IgD-negative memory B cell (primary cell): ENCODE measurements around the gene MUS81. TPM values are rescaled to one million over a fixed set of nuclear protein-coding genes. Genes with fewer than 3 reads are reported as not detected.

ENCODE experiments used
- H3K27ac Mint-ChIP-seq, 3 donors: one replicate each; pipeline ENCODE4 v1.8.0; 2020 to 2022; ENCODE audit warnings: mild to moderate bottlenecking in 3 of 3, mixed read lengths in 3 of 3, moderate library complexity in 1 of 3
- H3K27me3 Mint-ChIP-seq: one replicate; pipeline ENCODE4 v1.8.0; 2021; ENCODE audit warnings: mixed read lengths
- H3K36me3 Mint-ChIP-seq: one replicate; pipeline ENCODE4 v1.8.0; 2020; ENCODE audit warnings: mild to moderate bottlenecking, mixed read lengths
- H3K4me1 Mint-ChIP-seq, 3 donors: one replicate each; pipeline ENCODE4 v1.8.0; 2020 to 2022; ENCODE audit warnings: mixed read lengths in 3 of 3, mild to moderate bottlenecking in 1 of 3
- H3K4me3 Mint-ChIP-seq, 4 donors: one replicate each; pipeline ENCODE4 v1.8.0; 2020 to 2022; ENCODE audit warnings: mild to moderate bottlenecking in 4 of 4, mixed read lengths in 4 of 4, moderate library complexity in 3 of 4
- H3K9me3 Mint-ChIP-seq, 3 donors: one replicate each; pipeline ENCODE4 v1.8.0; 2020 to 2021; ENCODE audit warnings: mixed read lengths in 3 of 3, mild to moderate bottlenecking in 1 of 3
- polyA plus RNA-seq: library from polyadenylated mRNA; unstranded; fragments of 300-500 nt; fragmentation: Illumina TruSeq; gene quantifications from one replicate; pipeline ENCODE4 v1.2.3, GENCODE V29; 2021

Gene MUS81
- polyA plus RNA-seq, 1 donor from 2014 or later: 38.7 TPM

GRCh38 chr11:65852508-65853245 is 7.6 kb upstream of the MUS81 start:
- Mint-ChIP-seq H3K27me3 (no peaks in the 10 kb centered on the region), H3K4me3 (peak overlapping the region in 1 of 4 donors; percentile 96), H3K9me3 (no peaks in the 10 kb centered on the region), H3K27ac (peak overlapping the region in 2 of 3 donors; percentile 82 to 92), H3K4me1 (peaks cover 22 to 28% (median 24%) of the 10 kb centered on the region in 3 donors), H3K36me3 (peaks cover 6% of the 10 kb centered on the region)

GRCh38 chr11:65853246-65853979 is 6.8 kb upstream of the MUS81 start:
- Mint-ChIP-seq H3K27me3 (no peaks in the 10 kb centered on the region), H3K27ac (peak overlapping the region in 2 of 3 donors; percentile 82 to 92), H3K4me3 (peak overlapping the region in 1 of 4 donors; percentile 96), H3K36me3 (peaks cover 6% of the 10 kb centered on the region), H3K4me1 (peaks cover 26 to 31% (median 27%) of the 10 kb centered on the region in 3 donors), H3K9me3 (no peaks in the 10 kb centered on the region)

- no peaks in the 10 kb centered on the region for H3K9me3 Mint-ChIP-seq
- peaks cover 27 to 33% (median 30%) of the 10 kb centered on the region in 3 donors for H3K4me1 Mint-ChIP-seq
- H3K36me3 Mint-ChIP-seq: peaks cover 6% of the 10 kb centered on the region
Measured at GRCh38 chr11:65854161-65854592, 6.1 kb upstream of the MUS81 start.

GRCh38 chr11:65854852-65855837 is 5.1 kb upstream of the MUS81 start:
- Mint-ChIP-seq H3K27ac (peak overlapping the region; percentile 67 to 96 (median 92)), H3K27me3 (no peaks in the 10 kb centered on the region), H3K4me3 (peak overlapping the region; percentile 88 to 96 (median 92)), H3K9me3 (no peaks in the 10 kb centered on the region), H3K4me1 (peaks cover 31 to 36% (median 33%) of the 10 kb centered on the region in 3 donors), H3K36me3 (peaks cover 6% of the 10 kb centered on the region)

More at GRCh38 chr11:65854161-65854592, 6.1 kb upstream of the MUS81 start:
- Mint-ChIP-seq H3K4me3 (peak overlapping the region in 1 of 4 donors; percentile 96), H3K27me3 (no peaks in the 10 kb centered on the region), H3K27ac (peak overlapping the region in 2 of 3 donors; percentile 76 to 92)

- peaks cover 6% of the 10 kb centered on the region for H3K36me3 Mint-ChIP-seq
- H3K4me3 Mint-ChIP-seq: peak overlapping the region; percentile 89 to 97 (median 95)
- H3K27ac Mint-ChIP-seq: peak overlapping the region; percentile 94 to 96 (median 96)
- H3K27me3 Mint-ChIP-seq: no peaks in the 10 kb centered on the region
- peaks cover 32 to 38% (median 35%) of the 10 kb centered on the region in 3 donors for H3K4me1 Mint-ChIP-seq
- H3K9me3 Mint-ChIP-seq: no peaks in the 10 kb centered on the region
Measured at GRCh38 chr11:65855927-65856363, 4.3 kb upstream of the MUS81 start.

GRCh38 chr11:65856689-65857499 is 3.3 kb upstream of the MUS81 start:
- Mint-ChIP-seq H3K36me3 (peaks cover 6% of the 10 kb centered on the region), H3K27ac (peak overlapping the region; percentile 94 to 96 (median 96)), H3K4me1 (peaks cover 34 to 45% (median 35%) of the 10 kb centered on the region in 3 donors), H3K27me3 (no peaks in the 10 kb centered on the region), H3K4me3 (peak overlapping the region; percentile 89 to 97 (median 95)), H3K9me3 (no peaks in the 10 kb centered on the region)

GRCh38 chr11:65857500-65857852 is 2.8 kb upstream of the MUS81 start:
- H3K4me3 Mint-ChIP-seq: peak overlapping the region; percentile 89 to 97 (median 95)
- peaks cover 30 to 43% (median 35%) of the 10 kb centered on the region in 3 donors for H3K4me1 Mint-ChIP-seq
- no peaks in the 10 kb centered on the region for H3K27me3 Mint-ChIP-seq
- H3K36me3 Mint-ChIP-seq: peaks cover 6% of the 10 kb centered on the region
- peak overlapping the region in 2 of 3 donors; percentile 94 to 96 for H3K27ac Mint-ChIP-seq
- no peaks in the 10 kb centered on the region for H3K9me3 Mint-ChIP-seq

GRCh38 chr11:65857853-65858680 is 2.2 kb upstream of the MUS81 start, which contains the start of gene CFL1:
Gene CFL1, minus strand, starts transcription at chr11:65858180. Its CDS starts 81 bp downstream, at chr11:65858099.
- peaks cover 30 to 45% (median 35%) of the 10 kb centered on the region in 3 donors for H3K4me1 Mint-ChIP-seq
- H3K36me3 Mint-ChIP-seq: peaks cover 6% of the 10 kb centered on the region
- H3K27ac Mint-ChIP-seq: peak within 1 kb of the TSS; percentile 96 to 98 (median 97)
- H3K4me3 Mint-ChIP-seq: peak within 1 kb of the TSS; percentile 96 to 98 (median 97)
- no peaks in the 10 kb centered on the region for H3K9me3 Mint-ChIP-seq
- H3K27me3 Mint-ChIP-seq: no peaks in the 10 kb centered on the region

GRCh38 chr11:65858681-65859087 is 1.5 kb upstream of the MUS81 start:
- H3K27ac Mint-ChIP-seq: peak overlapping the region; percentile 74 to 98 (median 97)
- peak overlapping the region; percentile 96 to 98 (median 97) for H3K4me3 Mint-ChIP-seq
- peaks cover 30 to 44% (median 31%) of the 10 kb centered on the region in 3 donors for H3K4me1 Mint-ChIP-seq
- H3K27me3 Mint-ChIP-seq: no peaks in the 10 kb centered on the region
- H3K36me3 Mint-ChIP-seq: peaks cover 4% of the 10 kb centered on the region
- H3K9me3 Mint-ChIP-seq: no peaks in the 10 kb centered on the region

GRCh38 chr11:65859095-65859811 is 980 bp upstream of the MUS81 start:
- Mint-ChIP-seq H3K27ac (peak overlapping the region; percentile 74 to 98 (median 97)), H3K9me3 (no peaks in the 10 kb centered on the region), H3K36me3 (peaks cover 4% of the 10 kb centered on the region), H3K4me3 (peak overlapping the region; percentile 96 to 98 (median 97)), H3K27me3 (no peaks in the 10 kb centered on the region), H3K4me1 (peaks cover 29 to 41% (median 30%) of the 10 kb centered on the region in 3 donors)

- Mint-ChIP-seq H3K27me3 (no peaks in the 10 kb centered on the region), H3K27ac (peak overlapping the region; percentile 74 to 98 (median 97))
Measured at GRCh38 chr11:65859812-65860277, 388 bp upstream of the MUS81 start.

GRCh38 chr11:65861165-65861505 is 902 bp downstream of the MUS81 start:
- H3K9me3 Mint-ChIP-seq: no peaks in the 10 kb centered on the region
- H3K27me3 Mint-ChIP-seq: no peaks in the 10 kb centered on the region
- peak overlapping the region; percentile 96 to 98 (median 97) for H3K4me3 Mint-ChIP-seq
- no peaks in the 10 kb centered on the region for H3K36me3 Mint-ChIP-seq
- peaks cover 18 to 26% (median 22%) of the 10 kb centered on the region in 3 donors for H3K4me1 Mint-ChIP-seq
- H3K27ac Mint-ChIP-seq: peak overlapping the region in 1 of 3 donors; percentile 34

More at GRCh38 chr11:65859812-65860277, 388 bp upstream of the MUS81 start:
- H3K4me1 Mint-ChIP-seq: peaks cover 23 to 36% (median 25%) of the 10 kb centered on the region in 3 donors
- H3K4me3 Mint-ChIP-seq: peak overlapping the region; percentile 96 to 98 (median 97)
- no peaks in the 10 kb centered on the region for H3K9me3 Mint-ChIP-seq
- peaks cover 2% of the 10 kb centered on the region for H3K36me3 Mint-ChIP-seq
